Peyer's patch (tissue), 4 donors: ENCODE measurements around the gene GBX1.

Source experiments
- CTCF ChIP-seq, 6 experiments: fragments of 450-650 bp in 4 of 6; fragments of 200-600 bp in 2 of 6; sonication (generic) in 1 of 6; IDR thresholded peaks; one replicate each; pipeline ENCODE4 v1.5.1; 2017 to 2019; ENCODE audit warnings: antibody characterized with exemption in 6 of 6, mild to moderate bottlenecking in 3 of 6, moderate library complexity in 1 of 6
- POLR2A ChIP-seq, 2 donors: fragments of 450-650 bp; IDR thresholded peaks; one replicate each; pipeline ENCODE4 v1.5.1; 2017; ENCODE audit warnings: antibody characterized with exemption in 2 of 2, mild to moderate bottlenecking in 2 of 2, moderate library complexity in 2 of 2

GRCh38 chr7:151208253-151208862 lies 40.9 kb upstream of the GBX1 start:
- TF ChIP-seq CTCF (IDR thresholded peaks at IDR 0.05) (no peak), POLR2A (IDR thresholded peaks at IDR 0.05) (no peak)
